Stimulated activated naive CD8-positive, alpha-beta T cell treated with anti-CD3 and anti-CD28 coated beads, Interleukin-15, amount 100 ng/mL, for 72 hours (primary cell): Measurements from ENCODE around the gene PNPLA8.

Experiments used
- ATAC-seq: fragments of 150-1000 bp; cut with Tn5 transposase; 2 replicates; pipeline ENCODE4 v1.10.0; 2021; ENCODE audit warnings: mild to moderate bottlenecking, moderate library complexity
- DNase-seq, 2 donors: peaks; one replicate each; pipeline ENCODE4 v3.0.0; 2021 to 2022
- H3K27ac Mint-ChIP-seq, 2 donors: one replicate each; pipeline ENCODE4 v1.8.0; 2022; ENCODE audit warnings: mild to moderate bottlenecking in 2 of 2, mixed read lengths in 2 of 2, moderate library complexity in 2 of 2
- H3K27me3 Mint-ChIP-seq: one replicate; pipeline ENCODE4 v1.8.0; 2022; ENCODE audit warnings: mixed read lengths
- H3K4me1 Mint-ChIP-seq: one replicate; pipeline ENCODE4 v1.8.0; 2022; ENCODE audit warnings: mild to moderate bottlenecking, mixed read lengths
- H3K4me3 Mint-ChIP-seq, 2 donors: one replicate each; pipeline ENCODE4 v1.8.0; 2022; ENCODE audit warnings: mild to moderate bottlenecking in 2 of 2, mixed read lengths in 2 of 2, moderate library complexity in 1 of 2
- H3K9me3 Mint-ChIP-seq, 2 donors: one replicate each; pipeline ENCODE4 v1.8.0; 2022; ENCODE audit warnings: mixed read lengths in 2 of 2

Gene PNPLA8

GRCh38 chr7:108464743-108465142 lies 61.2 kb downstream of the PNPLA8 start:
- H3K9me3 Mint-ChIP-seq: no peaks in the 10 kb centered on the region
- no peaks in the 10 kb centered on the region for H3K27me3 Mint-ChIP-seq
- no peak overlapping the region for H3K27ac Mint-ChIP-seq
- DNase-seq: no peak
- peaks cover 70% of the 10 kb centered on the region for H3K4me1 Mint-ChIP-seq
- no peak for ATAC-seq
- H3K4me3 Mint-ChIP-seq: no peak overlapping the region

- H3K4me3 Mint-ChIP-seq: no peak overlapping the region
- peaks cover 2% of the 10 kb centered on the region for H3K27me3 Mint-ChIP-seq
- H3K27ac Mint-ChIP-seq: peak overlapping the region in 1 of 2 donors; percentile 34
- peak; percentile 83 for ATAC-seq
- peak; percentile 22 to 38 for DNase-seq
- peaks cover 61% of the 10 kb centered on the region for H3K4me1 Mint-ChIP-seq
- H3K9me3 Mint-ChIP-seq: no peaks in the 10 kb centered on the region
These were observed 62.3 kb downstream of the PNPLA8 start for GRCh38 chr7:108463613-108464012.

GRCh38 chr7:108461840-108462239 lies 64.1 kb downstream of the PNPLA8 start:
- no peaks in the 10 kb centered on the region for H3K9me3 Mint-ChIP-seq
- no peak overlapping the region for H3K4me3 Mint-ChIP-seq
- H3K4me1 Mint-ChIP-seq: peaks cover 68% of the 10 kb centered on the region
- DNase-seq (no peak), ATAC-seq (no peak)
- H3K27ac Mint-ChIP-seq: no peak overlapping the region
- H3K27me3 Mint-ChIP-seq: peaks cover 20% of the 10 kb centered on the region

GRCh38 chr7:108460964-108461363 lies 65.0 kb downstream of the PNPLA8 start:
- no peak for ATAC-seq
- Mint-ChIP-seq H3K27me3 (peaks cover 22% of the 10 kb centered on the region), H3K27ac (no peak overlapping the region), H3K4me1 (peaks cover 65% of the 10 kb centered on the region), H3K9me3 (no peaks in the 10 kb centered on the region), H3K4me3 (no peak overlapping the region)
- DNase-seq: no peak

- peak in 1 of 2 donors; percentile 35 for DNase-seq
- peak; percentile 36 for ATAC-seq
- Mint-ChIP-seq H3K27me3 (peaks cover 22% of the 10 kb centered on the region), H3K9me3 (no peaks in the 10 kb centered on the region), H3K4me3 (no peak overlapping the region), H3K4me1 (peaks cover 65% of the 10 kb centered on the region), H3K27ac (no peak overlapping the region)
These were observed 65.9 kb downstream of the PNPLA8 start for GRCh38 chr7:108459922-108460551.

GRCh38 chr7:108457871-108458270 lies 68.1 kb downstream of the PNPLA8 start:
- ATAC-seq (no peak), DNase-seq (no peak)
- no peaks in the 10 kb centered on the region for H3K9me3 Mint-ChIP-seq
- peaks cover 68% of the 10 kb centered on the region for H3K4me1 Mint-ChIP-seq
- H3K27ac Mint-ChIP-seq: no peak overlapping the region
- peaks cover 22% of the 10 kb centered on the region for H3K27me3 Mint-ChIP-seq
- H3K4me3 Mint-ChIP-seq: peak overlapping the region in 1 of 2 donors; percentile 69

GRCh38 chr7:108456845-108457540 lies 68.9 kb downstream of the PNPLA8 start:
- Mint-ChIP-seq H3K4me1 (peaks cover 68% of the 10 kb centered on the region), H3K9me3 (no peaks in the 10 kb centered on the region), H3K27ac (peak overlapping the region in 1 of 2 donors; percentile 70), H3K27me3 (peaks cover 22% of the 10 kb centered on the region), H3K4me3 (peak overlapping the region; percentile 78 to 85)
- DNase-seq: peak in 1 of 2 donors; percentile 39
- ATAC-seq: no peak

GRCh38 chr7:108455998-108456677 lies 69.8 kb downstream of the PNPLA8 start, which contains the start of gene NRCAM:
Gene NRCAM (minus strand): TSS chr7:108456436. CDS start chr7:108240064, 216,372 bp downstream.
- H3K4me3 Mint-ChIP-seq: peak within 1 kb of the TSS; percentile 85 to 94
- H3K27ac Mint-ChIP-seq: peak within 1 kb of the TSS; percentile 74 to 79
- peaks cover 68% of the 10 kb centered on the region for H3K4me1 Mint-ChIP-seq
- peak; percentile 74 to 81 for DNase-seq
- peak; percentile 74 for ATAC-seq
- no peaks in the 10 kb centered on the region for H3K9me3 Mint-ChIP-seq
- H3K27me3 Mint-ChIP-seq: peaks cover 22% of the 10 kb centered on the region

- ATAC-seq: peak; percentile 47
- peaks cover 67% of the 10 kb centered on the region for H3K4me1 Mint-ChIP-seq
- H3K4me3 Mint-ChIP-seq: peak overlapping the region; percentile 85 to 94
- DNase-seq: peak in 1 of 2 donors; percentile 43
- H3K27me3 Mint-ChIP-seq: peaks cover 22% of the 10 kb centered on the region
- no peaks in the 10 kb centered on the region for H3K9me3 Mint-ChIP-seq
- peak overlapping the region; percentile 74 to 79 for H3K27ac Mint-ChIP-seq
These were observed 70.4 kb downstream of the PNPLA8 start for GRCh38 chr7:108455551-108455997.

GRCh38 chr7:108454674-108455550 lies 71.0 kb downstream of the PNPLA8 start:
- Mint-ChIP-seq H3K27ac (peak overlapping the region; percentile 88 to 91), H3K9me3 (no peaks in the 10 kb centered on the region), H3K27me3 (peaks cover 22% of the 10 kb centered on the region), H3K4me3 (peak overlapping the region; percentile 94 to 95), H3K4me1 (peaks cover 65% of the 10 kb centered on the region)
- DNase-seq: peak; percentile 44 to 58
- peak; percentile 35 for ATAC-seq

GRCh38 chr7:108454317-108454673 lies 71.6 kb downstream of the PNPLA8 start:
- H3K4me1 Mint-ChIP-seq: peaks cover 68% of the 10 kb centered on the region
- H3K9me3 Mint-ChIP-seq: no peaks in the 10 kb centered on the region
- H3K27me3 Mint-ChIP-seq: peaks cover 22% of the 10 kb centered on the region
- ATAC-seq (no peak), DNase-seq (no peak)
- H3K27ac Mint-ChIP-seq: peak overlapping the region; percentile 88 to 91
- peak overlapping the region; percentile 94 to 95 for H3K4me3 Mint-ChIP-seq

GRCh38 chr7:108453320-108453719 lies 72.6 kb downstream of the PNPLA8 start:
- no peak for ATAC-seq

GRCh38 chr7:108452707-108453106 lies 73.2 kb downstream of the PNPLA8 start:
- ATAC-seq (no peak), DNase-seq (peak in 1 of 2 donors; percentile 18)
- peaks cover 11% of the 10 kb centered on the region for H3K27me3 Mint-ChIP-seq
- no peak overlapping the region for H3K4me3 Mint-ChIP-seq
- no peak overlapping the region for H3K27ac Mint-ChIP-seq
- no peaks in the 10 kb centered on the region for H3K9me3 Mint-ChIP-seq
- H3K4me1 Mint-ChIP-seq: peaks cover 75% of the 10 kb centered on the region

More at GRCh38 chr7:108453320-108453719, 72.6 kb downstream of the PNPLA8 start:
- Mint-ChIP-seq H3K9me3 (no peaks in the 10 kb centered on the region), H3K27me3 (peaks cover 17% of the 10 kb centered on the region), H3K4me1 (peaks cover 75% of the 10 kb centered on the region), H3K27ac (no peak overlapping the region), H3K4me3 (no peak overlapping the region)
- no peak for DNase-seq

- no peak for DNase-seq
- H3K27ac Mint-ChIP-seq: no peak overlapping the region
- H3K9me3 Mint-ChIP-seq: no peaks in the 10 kb centered on the region
- peaks cover 65% of the 10 kb centered on the region for H3K4me1 Mint-ChIP-seq
- no peak for ATAC-seq
- no peaks in the 10 kb centered on the region for H3K27me3 Mint-ChIP-seq
- H3K4me3 Mint-ChIP-seq: no peak overlapping the region
These were observed 74.6 kb downstream of the PNPLA8 start for GRCh38 chr7:108451296-108451848.

GRCh38 chr7:108450160-108450559 lies 75.8 kb downstream of the PNPLA8 start:
- no peak for DNase-seq
- H3K4me1 Mint-ChIP-seq: peaks cover 75% of the 10 kb centered on the region
- H3K27me3 Mint-ChIP-seq: no peaks in the 10 kb centered on the region
- H3K4me3 Mint-ChIP-seq: no peak overlapping the region
- ATAC-seq: no peak
- H3K9me3 Mint-ChIP-seq: no peaks in the 10 kb centered on the region
- peak overlapping the region in 1 of 2 donors; percentile 42 for H3K27ac Mint-ChIP-seq
